ENCODE results near the gene C6orf47.

The C6orf47 gene

GRCh38 chr6:31687321-31687720, 26.7 kb upstream of the C6orf47 start:
- no peak for DNase-seq

- DNase-seq, result no peak
These were observed 25.9 kb upstream of the C6orf47 start for GRCh38 chr6:31686483-31686882.

GRCh38 chr6:31683591-31683990, 23.0 kb upstream of the C6orf47 start:
- DNase-seq, result no peak

GRCh38 chr6:31681135-31681671, 20.6 kb upstream of the C6orf47 start:
- peak; percentile 50 for DNase-seq

GRCh38 chr6:31680226-31681134, 19.9 kb upstream of the C6orf47 start, which contains the start of gene LY6G5C:
Gene LY6G5C (minus strand): TSS chr6:31681067. CDS start chr6:31680373, 694 bp downstream.
- DNase-seq, result peak; percentile 79

GRCh38 chr6:31677955-31678354, 17.4 kb upstream of the C6orf47 start:
- no peak for DNase-seq

- DNase-seq, result no peak
These were observed 16.3 kb upstream of the C6orf47 start for GRCh38 chr6:31676904-31677303.

GRCh38 chr6:31676322-31676903, 15.8 kb upstream of the C6orf47 start:
- no peak for DNase-seq

- no peak for DNase-seq
These were observed 9.1 kb upstream of the C6orf47 start, which contains the start of gene LY6G5B for GRCh38 chr6:31669676-31670075. Gene LY6G5B (plus strand): TSS chr6:31669976. CDS start chr6:31670951, 975 bp downstream.

GRCh38 chr6:31666337-31666965, 5.9 kb upstream of the C6orf47 start:
- no peak for DNase-seq

GRCh38 chr6:31665501-31666336, 5.1 kb upstream of the C6orf47 start, which contains the start of gene CSNK2B:
Gene CSNK2B (plus strand): TSS chr6:31666080. CDS start chr6:31666832, 752 bp downstream.
- peak; percentile 99 for DNase-seq

- DNase-seq, result peak; percentile 94
These were observed 4.4 kb upstream of the C6orf47 start, which contains the start of gene GPANK1 for GRCh38 chr6:31664790-31665500. Gene GPANK1 (minus strand): TSS chr6:31664997. CDS start chr6:31664478, 519 bp downstream.

- peak; percentile 20 for DNase-seq
These were observed 3.6 kb upstream of the C6orf47 start for GRCh38 chr6:31663961-31664789.

- no peak for DNase-seq
These were observed 2.8 kb upstream of the C6orf47 start for GRCh38 chr6:31663126-31663960.

GRCh38 chr6:31662124-31662723, 1.6 kb upstream of the C6orf47 start:
- no peak for DNase-seq

GRCh38 chr6:31661262-31662123, 915 bp upstream of the C6orf47 start:
- no peak for DNase-seq

- DNase-seq, result peak; percentile 48
These were observed 763 bp downstream of the C6orf47 start for GRCh38 chr6:31659649-31660380.

All from activated CD4-positive, alpha-beta T cell treated with anti-CD3 and anti-CD28 coated beads, Interleukin-2, Interleukin-6, amounts not matched to agents 100 ng/mL and 50 ng/mL, durations not matched to agents 16 hours and 8 hours (primary cell).